Naive thymus-derived CD4-positive, alpha-beta T cell (primary cell): ENCODE data around the gene CERS4. TPM values are rescaled to one million over a fixed set of nuclear protein-coding genes. Genes with fewer than 3 reads are reported as not detected.

Experiments
- ATAC-seq: fragments of 150-1000 bp; cut with Tn5 transposase; 2 replicates; pipeline ENCODE4 v1.10.0; 2021; ENCODE audit warnings: mild to moderate bottlenecking, moderate library complexity
- CTCF ChIA-PET: fragments of 350-600 bp; sonication (Branson Sonifier 250); formaldehyde crosslinking; loops from one replicate; lab custom pipeline; 2021; ENCODE audit warnings: antibody characterized with exemption; lab: Charles Lee
- POLR2A ChIA-PET: fragments of 350-600 bp; sonication (Branson Sonifier 250); formaldehyde crosslinking; loops from one replicate; lab custom pipeline; 2021; ENCODE audit warnings: antibody characterized with exemption, inconsistent platforms; lab: Charles Lee
- DNase-seq, 9 donors: peaks; one replicate each; pipeline versions ENCODE4 v3.0.0 to v3.0.0-alpha.2; 2020 to 2022; ENCODE audit warnings: mixed read lengths in 1 of 9
- H3K27ac ChIP-seq: one replicate; pipeline ENCODE4 v1.7.0; 2013; ENCODE audit warnings: mild to moderate bottlenecking, low read depth, low read length, moderate library complexity
- H3K27me3 ChIP-seq, 2 donors: one replicate each; pipeline ENCODE4 v1.7.0; 2013; ENCODE audit warnings: low read length in 2 of 2, mild to moderate bottlenecking in 2 of 2, moderate library complexity in 2 of 2; ENCODE audit not compliant: control insufficient read depth in 2 of 2, insufficient read depth in 2 of 2
- H3K36me3 ChIP-seq, 3 experiments: 1 replicate in 2 of 3; 2 replicates in 1 of 3; pipeline ENCODE4 v1.7.0; 2013; ENCODE audit warnings: low read length in 3 of 3, mild to moderate bottlenecking in 3 of 3, moderate library complexity in 1 of 3; ENCODE audit not compliant: insufficient read depth in 3 of 3, control insufficient read depth in 2 of 3
- H3K4me1 ChIP-seq, 2 donors: one replicate each; pipeline ENCODE4 v1.7.0; 2013; ENCODE audit warnings: low read length in 2 of 2, mild to moderate bottlenecking in 2 of 2, moderate library complexity in 1 of 2; ENCODE audit not compliant: control insufficient read depth in 2 of 2, insufficient read depth in 2 of 2
- H3K4me3 ChIP-seq: 2 replicates; pipeline ENCODE4 v1.7.0; 2013; ENCODE audit warnings: mild to moderate bottlenecking, low read length
- H3K9me3 ChIP-seq, 3 experiments: 1 replicate in 2 of 3; 2 replicates in 1 of 3; pipeline ENCODE4 v1.7.0; 2013; ENCODE audit warnings: low read length in 3 of 3; ENCODE audit not compliant: control insufficient read depth in 2 of 3
- H3K27ac Mint-ChIP-seq, 9 donors: one replicate each; pipeline ENCODE4 v1.8.0; 2020 to 2022; ENCODE audit warnings: mixed read lengths in 9 of 9, mild to moderate bottlenecking in 8 of 9, moderate library complexity in 5 of 9, inconsistent platforms in 2 of 9
- H3K27me3 Mint-ChIP-seq, 5 donors: one replicate each; pipeline ENCODE4 v1.8.0; 2021 to 2022; ENCODE audit warnings: mixed read lengths in 5 of 5, mild to moderate bottlenecking in 1 of 5
- H3K36me3 Mint-ChIP-seq, 5 donors: one replicate each; pipeline ENCODE4 v1.8.0; 2020 to 2022; ENCODE audit warnings: mixed read lengths in 5 of 5, mild to moderate bottlenecking in 3 of 5, inconsistent platforms in 1 of 5
- H3K4me1 Mint-ChIP-seq, 7 donors: one replicate each; pipeline ENCODE4 v1.8.0; 2020 to 2022; ENCODE audit warnings: mixed read lengths in 7 of 7, mild to moderate bottlenecking in 3 of 7, inconsistent platforms in 1 of 7
- H3K4me3 Mint-ChIP-seq, 10 donors: one replicate each; pipeline ENCODE4 v1.8.0; 2020 to 2022; ENCODE audit warnings: mild to moderate bottlenecking in 10 of 10, mixed read lengths in 10 of 10, moderate library complexity in 6 of 10, inconsistent platforms in 2 of 10
- H3K9me3 Mint-ChIP-seq, 11 donors: one replicate each; pipeline ENCODE4 v1.8.0; 2020 to 2022; ENCODE audit warnings: mixed read lengths in 11 of 11, mild to moderate bottlenecking in 4 of 11, inconsistent platforms in 1 of 11, moderate library complexity in 1 of 11
- intact Hi-C, 2 donors: fragments of 100-400 bp; cut with micrococcal nuclease; formaldehyde crosslinking; loops; one replicate each; pipeline ENCODE4 v1.15.1; 2023
- polyA plus RNA-seq, 2 donors: library from polyadenylated mRNA; unstranded; fragments of 300-500 nt; fragmentation: Illumina TruSeq; gene quantifications; one replicate each; pipeline ENCODE4 v1.2.3, GENCODE V29; 2021
- total RNA-seq, 6 experiments: library from RNA in 5 of 6; stranded (reverse) in 5 of 6; gene quantifications; 1 replicate in 5 of 6; 2 replicates in 1 of 6; pipeline ENCODE4 v1.2.3 and lab custom pipeline; 2021 to 2026

Gene CERS4, protein sequence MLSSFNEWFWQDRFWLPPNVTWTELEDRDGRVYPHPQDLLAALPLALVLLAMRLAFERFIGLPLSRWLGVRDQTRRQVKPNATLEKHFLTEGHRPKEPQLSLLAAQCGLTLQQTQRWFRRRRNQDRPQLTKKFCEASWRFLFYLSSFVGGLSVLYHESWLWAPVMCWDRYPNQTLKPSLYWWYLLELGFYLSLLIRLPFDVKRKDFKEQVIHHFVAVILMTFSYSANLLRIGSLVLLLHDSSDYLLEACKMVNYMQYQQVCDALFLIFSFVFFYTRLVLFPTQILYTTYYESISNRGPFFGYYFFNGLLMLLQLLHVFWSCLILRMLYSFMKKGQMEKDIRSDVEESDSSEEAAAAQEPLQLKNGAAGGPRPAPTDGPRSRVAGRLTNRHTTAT
- total RNA-seq (10 to 100 TPM; 17.2 to 32.4 (median 27.4) TPM), polyA plus RNA-seq (10 to 100 TPM; 11.2 to 12.3 TPM), total RNA-seq (lab: John Stamatoyannopoulos, UW) (21.7 reads per million, percentile 52 among the genes with 10 or more reads in this experiment)

DNA sequence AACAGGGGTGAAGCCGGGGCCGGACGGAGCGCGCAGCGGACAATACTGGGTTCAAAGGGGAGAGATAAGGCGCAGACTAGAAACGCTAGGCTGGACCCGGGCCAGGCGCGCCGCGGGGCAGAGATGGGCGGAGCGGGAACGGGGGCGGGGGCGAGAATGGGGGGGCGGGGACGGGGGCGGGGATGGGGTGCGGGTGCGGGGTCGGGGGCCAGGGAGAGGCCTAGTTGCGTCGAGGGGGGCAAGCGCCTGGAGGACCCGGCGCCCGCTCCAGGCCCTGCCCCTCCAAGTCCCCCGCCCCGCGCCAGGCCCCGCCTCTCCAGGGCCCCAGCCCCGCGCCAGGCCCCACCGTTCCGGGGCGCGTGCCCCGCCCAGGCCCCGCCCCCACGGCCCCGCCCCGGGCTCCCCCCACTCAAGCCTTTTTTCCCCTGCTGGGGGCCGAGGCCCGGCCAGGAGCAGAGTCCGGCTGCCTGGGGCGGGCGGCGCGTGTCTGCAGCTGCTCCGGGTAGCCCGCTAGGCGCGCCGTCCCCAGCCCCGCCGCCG, at the start of gene CERS4:
Gene CERS4, plus strand, starts transcription at position 449 of the 540 bp plus-strand sequence. CDS start 41,707 bp downstream, outside the sequence.
- H3K36me3 ChIP-seq, result peaks cover 0 to 7% (median 0%) of the 10 kb centered on the region in 3 experiments
- H3K4me3 ChIP-seq, result peak within 1 kb of the TSS; percentile 84
- DNase-seq (peak in 4 of 9 donors; percentile 69 to 82 (median 77)), ATAC-seq (peak; percentile 92)
- H3K27ac ChIP-seq, result peak within 1 kb of the TSS; percentile 96
- H3K27me3 ChIP-seq, result no peaks in the 10 kb centered on the region
- no peaks in the 10 kb centered on the region for H3K9me3 ChIP-seq
- H3K27me3 Mint-ChIP-seq, result peaks cover 0 to 9% (median 0%) of the 10 kb centered on the region in 5 donors
- peaks cover 5 to 17% of the 10 kb centered on the region in 2 donors for H3K4me1 ChIP-seq
- intact Hi-C loops, result loop anchor here (1.0 to 5.0 kb wide), 8 partner anchors 15 to 266 kb away; partner anchors contain the start of genes NDUFA7 (in 1 of the 2), RAB11B (in 1 of the 2), RPS28 (in 1 of the 2) and TIMM44 (in 1 of the 2)
- peaks cover 19 to 30% (median 27%) of the 10 kb centered on the region in 7 donors for H3K4me1 Mint-ChIP-seq
- H3K4me3 Mint-ChIP-seq, result peak within 1 kb of the TSS; percentile 72 to 94 (median 90)
- H3K27ac Mint-ChIP-seq, result peak within 1 kb of the TSS; percentile 72 to 96 (median 83)
- peaks cover 0 to 13% (median 3%) of the 10 kb centered on the region in 5 donors for H3K36me3 Mint-ChIP-seq
- peaks cover 0 to 3% (median 0%) of the 10 kb centered on the region in 11 donors for H3K9me3 Mint-ChIP-seq
- POLR2A ChIA-PET, result interaction anchor here (0.6 to 1.9 kb wide), 6 partner anchors 12 to 340 kb away, joined by 3 to 17 read pairs (median 4); no protein-coding TSS in a partner anchor
- CTCF ChIA-PET, result interaction anchor here (0.8 to 1.2 kb wide), 2 partner anchors 13 to 50 kb away, joined by 4 to 9 read pairs; no protein-coding TSS in a partner anchor

DNA sequence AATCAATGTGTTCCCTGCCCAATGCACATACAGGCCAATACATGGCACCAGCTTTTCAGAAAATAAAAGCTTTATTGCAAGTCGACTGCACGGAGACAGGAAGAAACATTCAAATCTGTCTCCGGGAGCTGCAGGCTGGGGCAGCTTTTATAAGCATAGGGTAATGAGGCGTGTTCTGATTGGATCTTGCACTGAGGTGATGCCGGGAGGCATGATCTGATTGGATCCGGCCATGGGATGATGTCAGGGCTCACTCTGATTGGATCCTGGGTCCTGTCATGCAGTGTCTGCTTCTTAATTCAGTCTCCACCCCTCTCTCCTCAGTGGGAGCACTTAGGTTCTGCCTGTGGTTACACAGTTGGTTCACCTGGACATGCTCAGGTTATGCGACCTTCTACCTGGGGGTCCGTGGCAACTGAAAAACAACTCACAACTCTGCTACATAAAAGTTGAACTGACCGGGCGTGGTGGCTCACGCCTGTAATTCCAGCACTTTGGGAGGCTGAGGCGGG, 48.0 kb upstream of the CERS4 start:
- Mint-ChIP-seq H3K36me3 (no peaks in the 10 kb centered on the region), H3K4me1 (peaks cover 0 to 12% (median 4%) of the 10 kb centered on the region in 7 donors), H3K27ac (peak overlapping the region in 1 of 9 donors; percentile 28), H3K27me3 (peaks cover 1 to 11% (median 7%) of the 10 kb centered on the region in 5 donors), H3K4me3 (no peak overlapping the region), H3K9me3 (peaks cover 0 to 3% (median 0%) of the 10 kb centered on the region in 11 donors)
- no peaks in the 10 kb centered on the region for H3K4me1 ChIP-seq
- no peak overlapping the region for H3K27ac ChIP-seq
- intact Hi-C loops, result no loop called here
- ATAC-seq (no peak), DNase-seq (no peak)
- ChIA-PET POLR2A (no interaction called here), CTCF (interaction anchor here (1.1 kb wide), 1 partner anchor 91 kb away, joined by 4 read pairs; no protein-coding TSS in a partner anchor)
- no peaks in the 10 kb centered on the region for H3K9me3 ChIP-seq
- no peaks in the 10 kb centered on the region for H3K27me3 ChIP-seq
- no peaks in the 10 kb centered on the region for H3K36me3 ChIP-seq
- no peak overlapping the region for H3K4me3 ChIP-seq

DNA sequence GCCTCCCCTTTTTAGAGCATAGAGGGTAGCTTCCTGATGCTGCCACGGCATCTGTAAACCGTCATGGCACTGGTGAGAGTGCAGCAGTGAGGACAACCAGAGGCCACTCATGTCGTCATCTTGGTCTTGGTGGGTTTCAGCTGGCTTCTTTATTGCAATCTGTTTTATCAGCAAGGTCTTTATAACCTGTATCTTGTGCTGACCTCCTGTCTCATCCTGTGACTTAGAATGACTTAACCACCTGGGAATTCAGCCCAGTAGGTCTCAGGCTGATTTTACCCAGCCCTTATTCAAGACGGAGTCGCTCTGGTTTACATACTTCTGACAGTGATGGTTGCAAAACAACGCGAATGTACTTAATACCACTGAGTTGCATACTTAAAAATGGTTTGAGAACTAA, 45.4 kb upstream of the CERS4 start:
- intact Hi-C loops, result no loop called here
- H3K9me3 ChIP-seq, result no peaks in the 10 kb centered on the region
- Mint-ChIP-seq H3K36me3 (no peaks in the 10 kb centered on the region), H3K4me1 (peaks cover 0 to 9% (median 0%) of the 10 kb centered on the region in 7 donors), H3K27me3 (no peaks in the 10 kb centered on the region), H3K4me3 (no peak overlapping the region), H3K27ac (no peak overlapping the region), H3K9me3 (peaks cover 0 to 3% (median 0%) of the 10 kb centered on the region in 11 donors)
- no peak overlapping the region for H3K4me3 ChIP-seq
- no peak overlapping the region for H3K27ac ChIP-seq
- H3K36me3 ChIP-seq, result no peaks in the 10 kb centered on the region
- no peaks in the 10 kb centered on the region for H3K4me1 ChIP-seq
- ChIA-PET POLR2A (no interaction called here), CTCF (no interaction called here)
- DNase-seq (no peak), ATAC-seq (no peak)
- H3K27me3 ChIP-seq, result no peaks in the 10 kb centered on the region

DNA sequence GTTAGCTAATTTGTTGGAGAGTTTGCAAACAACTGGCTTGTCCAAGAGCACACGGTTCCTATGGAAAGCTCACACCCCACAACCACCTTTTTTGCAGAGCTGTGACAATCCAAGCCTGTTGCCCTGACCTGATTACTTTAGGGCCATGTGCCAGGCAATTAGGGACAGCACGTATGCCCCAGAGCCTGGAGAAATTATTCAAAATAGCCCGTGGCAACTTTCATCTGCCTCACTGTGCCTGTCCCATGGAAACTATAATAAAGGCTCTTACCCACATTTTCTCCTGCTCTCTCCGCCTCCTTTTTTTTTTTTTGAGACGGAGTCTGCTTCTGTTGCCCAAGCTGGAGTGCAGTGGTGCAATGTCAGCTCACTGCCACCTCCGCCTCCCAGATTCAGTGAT, 41.2 kb upstream of the CERS4 start:
- Mint-ChIP-seq H3K4me1 (peaks cover 0 to 4% (median 0%) of the 10 kb centered on the region in 7 donors), H3K9me3 (no peaks in the 10 kb centered on the region), H3K27ac (no peak overlapping the region), H3K27me3 (no peaks in the 10 kb centered on the region), H3K36me3 (no peaks in the 10 kb centered on the region), H3K4me3 (no peak overlapping the region)
- Histone ChIP-seq H3K9me3 (no peaks in the 10 kb centered on the region), H3K4me3 (no peak overlapping the region), H3K4me1 (no peaks in the 10 kb centered on the region), H3K27ac (no peak overlapping the region), H3K27me3 (no peaks in the 10 kb centered on the region), H3K36me3 (no peaks in the 10 kb centered on the region)
- no peak for ATAC-seq
- POLR2A ChIA-PET, result no interaction called here
- no peak for DNase-seq
- intact Hi-C loops, result no loop called here
- CTCF ChIA-PET, result no interaction called here

DNA sequence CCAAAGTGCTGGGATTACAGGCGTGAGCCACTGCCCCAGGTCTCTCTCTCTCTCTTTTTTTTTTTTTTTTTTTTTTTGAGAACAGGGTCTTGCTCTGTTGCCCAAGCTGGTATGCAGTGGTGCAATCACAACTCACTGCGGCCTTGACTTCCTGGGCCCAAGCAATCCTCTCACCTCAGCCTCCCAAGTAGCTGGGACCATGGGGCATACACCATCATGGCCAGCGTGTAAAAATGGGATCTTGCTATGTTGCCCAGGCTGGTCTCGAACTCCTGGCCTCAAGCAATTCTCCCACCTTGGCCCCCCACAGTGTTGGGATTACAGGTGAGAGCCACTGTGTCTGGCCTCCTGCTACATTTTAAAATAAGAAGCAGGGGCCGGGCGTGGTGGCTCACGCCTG, 40.6 kb upstream of the CERS4 start:
- Histone ChIP-seq H3K9me3 (no peaks in the 10 kb centered on the region), H3K27ac (no peak overlapping the region), H3K27me3 (no peaks in the 10 kb centered on the region), H3K4me1 (no peaks in the 10 kb centered on the region), H3K4me3 (no peak overlapping the region), H3K36me3 (no peaks in the 10 kb centered on the region)
- DNase-seq, result no peak
- no peaks in the 10 kb centered on the region for H3K27me3 Mint-ChIP-seq
- ATAC-seq, result no peak
- ChIA-PET POLR2A (no interaction called here), CTCF (no interaction called here)
- H3K27ac Mint-ChIP-seq, result no peak overlapping the region
- H3K4me1 Mint-ChIP-seq, result peaks cover 0 to 4% (median 0%) of the 10 kb centered on the region in 7 donors
- intact Hi-C loops, result no loop called here
- H3K9me3 Mint-ChIP-seq, result no peaks in the 10 kb centered on the region
- H3K4me3 Mint-ChIP-seq, result no peak overlapping the region
- H3K36me3 Mint-ChIP-seq, result no peaks in the 10 kb centered on the region

DNA sequence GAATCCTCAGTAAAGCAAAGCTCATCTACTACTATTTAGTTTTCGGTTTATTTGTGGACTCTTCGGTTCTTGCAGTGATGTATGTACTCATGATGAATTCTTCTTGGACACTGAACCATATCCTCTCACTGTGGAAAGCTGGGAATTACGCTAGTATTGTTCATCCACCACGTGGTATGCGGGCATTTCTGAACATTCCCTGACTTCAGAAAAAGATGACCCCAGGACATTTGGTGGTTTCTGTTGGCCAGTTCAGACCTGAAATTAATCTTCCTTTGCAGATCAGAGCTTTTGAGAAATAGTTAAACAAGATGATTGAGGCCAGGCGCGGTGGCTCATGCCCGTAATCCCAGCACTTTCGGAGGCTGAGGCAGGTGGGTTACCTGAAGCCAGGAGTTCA, 34.5 kb upstream of the CERS4 start:
- no peaks in the 10 kb centered on the region for H3K27me3 Mint-ChIP-seq
- Histone ChIP-seq H3K27ac (no peak overlapping the region), H3K27me3 (no peaks in the 10 kb centered on the region), H3K4me3 (no peak overlapping the region), H3K36me3 (no peaks in the 10 kb centered on the region), H3K9me3 (no peaks in the 10 kb centered on the region), H3K4me1 (no peaks in the 10 kb centered on the region)
- no peaks in the 10 kb centered on the region for H3K9me3 Mint-ChIP-seq
- ChIA-PET CTCF (interaction anchor here (0.6 kb wide), 1 partner anchor 217 kb away, joined by 3 read pairs; no protein-coding TSS in a partner anchor), POLR2A (interaction anchor here (1.4 kb wide), 1 partner anchor 35 kb away, joined by 4 read pairs; no protein-coding TSS in a partner anchor)
- intact Hi-C loops, result no loop called here
- no peak overlapping the region for H3K4me3 Mint-ChIP-seq
- ATAC-seq (no peak), DNase-seq (no peak)
- H3K36me3 Mint-ChIP-seq, result no peaks in the 10 kb centered on the region
- H3K27ac Mint-ChIP-seq, result no peak overlapping the region
- no peaks in the 10 kb centered on the region for H3K4me1 Mint-ChIP-seq
